GM12873 (cell line): ENCODE measurements around the gene SUFU.
A peak's percentile ranks its signal among the peaks of the same experiment; 100 is the strongest.

Experiments used
- TF ChIP-seq, protein P1 (sequence below): IDR thresholded peaks from 2 replicates; pipeline ENCODE4 v1.5.1; 2012; ENCODE audit warnings: low read depth, mild to moderate bottlenecking, moderate library complexity, low read length, control low read depth; ENCODE audit not compliant: insufficient read depth; ENCODE audit errors: missing control alignments

SUFU gene

DNA sequence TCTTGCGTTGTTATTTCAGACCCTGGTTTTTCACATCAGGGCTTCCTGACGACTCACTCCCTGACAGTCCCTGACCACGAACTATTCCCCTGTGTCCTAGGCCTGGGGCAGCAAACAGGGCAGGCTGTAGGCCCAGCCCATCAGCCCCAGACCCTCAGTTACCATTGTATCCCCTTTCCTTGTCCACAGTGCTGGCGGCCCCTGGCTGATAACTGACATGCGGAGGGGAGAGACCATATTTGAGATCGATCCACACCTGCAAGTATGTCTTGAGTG, 90.0 kb downstream of the SUFU start:
- TF ChIP-seq, protein P1, sequence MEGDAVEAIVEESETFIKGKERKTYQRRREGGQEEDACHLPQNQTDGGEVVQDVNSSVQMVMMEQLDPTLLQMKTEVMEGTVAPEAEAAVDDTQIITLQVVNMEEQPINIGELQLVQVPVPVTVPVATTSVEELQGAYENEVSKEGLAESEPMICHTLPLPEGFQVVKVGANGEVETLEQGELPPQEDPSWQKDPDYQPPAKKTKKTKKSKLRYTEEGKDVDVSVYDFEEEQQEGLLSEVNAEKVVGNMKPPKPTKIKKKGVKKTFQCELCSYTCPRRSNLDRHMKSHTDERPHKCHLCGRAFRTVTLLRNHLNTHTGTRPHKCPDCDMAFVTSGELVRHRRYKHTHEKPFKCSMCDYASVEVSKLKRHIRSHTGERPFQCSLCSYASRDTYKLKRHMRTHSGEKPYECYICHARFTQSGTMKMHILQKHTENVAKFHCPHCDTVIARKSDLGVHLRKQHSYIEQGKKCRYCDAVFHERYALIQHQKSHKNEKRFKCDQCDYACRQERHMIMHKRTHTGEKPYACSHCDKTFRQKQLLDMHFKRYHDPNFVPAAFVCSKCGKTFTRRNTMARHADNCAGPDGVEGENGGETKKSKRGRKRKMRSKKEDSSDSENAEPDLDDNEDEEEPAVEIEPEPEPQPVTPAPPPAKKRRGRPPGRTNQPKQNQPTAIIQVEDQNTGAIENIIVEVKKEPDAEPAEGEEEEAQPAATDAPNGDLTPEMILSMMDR = no peak

GRCh38 chr10:102595293-102595692, 91.5 kb downstream of the SUFU start:
- TF ChIP-seq, protein P1 = no peak

GRCh38 chr10:102595897-102596296, 92.1 kb downstream of the SUFU start:
- TF ChIP-seq, protein P1 = no peak

- TF ChIP-seq, protein P1 = peak; percentile 94
Measured at GRCh38 chr10:102596506-102596971, 92.8 kb downstream of the SUFU start.

DNA sequence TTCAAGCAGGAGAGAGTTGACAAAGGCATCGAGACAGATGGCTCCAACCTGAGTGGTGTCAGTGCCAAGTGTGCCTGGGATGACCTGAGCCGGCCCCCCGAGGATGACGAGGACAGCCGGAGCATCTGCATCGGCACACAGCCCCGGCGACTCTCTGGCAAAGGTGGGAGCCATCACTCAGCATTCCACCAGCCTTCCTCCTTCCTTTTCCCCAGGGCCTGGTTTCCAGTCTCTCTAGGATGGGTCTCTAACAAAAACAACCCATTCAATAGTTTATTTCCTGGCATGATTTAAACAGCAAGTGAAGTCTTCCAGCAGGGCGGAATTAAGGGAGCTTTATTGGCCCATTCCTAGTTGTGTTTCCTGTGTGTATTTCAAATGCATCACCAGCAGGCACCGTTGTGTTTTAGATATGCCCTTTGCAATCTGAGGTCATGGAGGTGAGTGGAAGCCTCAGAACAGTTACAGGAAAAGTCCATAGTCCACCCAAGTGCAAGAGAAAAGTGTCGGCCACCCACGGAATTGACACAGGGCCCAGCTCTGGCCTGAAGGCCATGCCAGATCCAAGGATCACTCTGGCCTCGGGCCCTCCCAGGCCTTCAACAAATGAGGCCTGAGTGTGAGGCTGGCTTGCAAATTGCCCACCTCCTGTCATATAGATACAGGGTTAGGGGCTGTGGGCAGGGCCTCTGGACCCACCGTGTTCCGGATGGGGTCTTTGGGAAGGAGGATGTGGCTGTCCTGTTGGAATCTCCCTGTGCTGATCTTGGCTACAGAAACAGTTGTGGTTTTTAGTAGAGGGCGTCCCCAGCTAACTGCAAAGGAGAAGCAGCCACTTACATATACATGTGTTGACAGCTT, 93.6 kb downstream of the SUFU start:
- TF ChIP-seq, protein P1 = no peak

GRCh38 chr10:102598243-102598642, 94.5 kb downstream of the SUFU start:
- TF ChIP-seq, protein P1 = no peak

DNA sequence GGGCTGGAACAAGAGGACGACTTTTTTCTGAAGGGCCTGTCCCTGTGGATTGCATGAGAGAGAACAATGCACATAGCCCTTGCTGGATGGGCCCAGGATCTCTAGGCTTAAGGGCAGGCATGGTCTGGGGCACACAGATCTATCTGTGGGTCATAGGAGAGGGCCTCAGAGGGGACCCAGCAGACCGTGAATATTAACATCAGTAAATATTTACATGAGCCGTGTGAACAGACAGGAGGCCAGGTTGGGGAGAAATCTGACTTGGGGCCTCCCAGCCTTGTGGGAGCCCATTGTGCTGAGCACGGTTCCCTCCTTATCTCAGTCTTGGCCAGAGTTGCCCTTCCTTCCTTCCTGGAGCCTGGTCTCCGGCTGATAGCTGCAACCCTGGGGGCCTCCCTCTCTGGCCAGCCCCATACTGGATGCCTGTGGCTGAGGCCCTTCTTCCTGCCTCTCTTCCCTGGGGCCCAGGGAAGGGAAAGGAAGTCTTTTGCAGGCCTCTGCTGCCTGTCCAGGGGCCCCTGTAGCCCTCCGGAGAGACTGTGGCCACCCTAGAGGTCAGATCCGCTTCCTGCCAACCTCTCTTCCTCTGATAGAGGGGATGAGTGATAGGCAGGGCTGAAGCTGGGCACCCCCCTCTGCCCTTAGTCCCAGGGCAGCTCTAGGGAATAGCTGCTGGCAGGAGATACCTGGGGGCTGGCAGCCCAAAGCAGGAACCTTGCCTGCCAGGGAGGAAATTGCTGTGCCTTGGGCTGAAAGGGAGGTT, 96.0 kb downstream of the SUFU start:
- TF ChIP-seq, protein P1 = no peak
